Upper lobe of right lung (tissue), 1 donor: ENCODE results near the gene RAD51B. TPM values are rescaled to one million over a fixed set of nuclear protein-coding genes. Genes with fewer than 3 reads are reported as not detected.

ENCODE experiments used
- ATAC-seq: fragments of 200-7000 bp; cut with Tn5 transposase; one replicate; pipeline ENCODE4 v1.9.1; 2020; ENCODE audit warnings: mild to moderate bottlenecking, moderate library complexity
- DNase-seq: peaks from one replicate; pipeline ENCODE4 v3.0.0-alpha.2; 2020
- H3K27ac ChIP-seq: fragments of 200-600 bp; one replicate; pipeline ENCODE4 v1.8.0; 2022
- H3K27me3 ChIP-seq: fragments of 200-600 bp; one replicate; pipeline ENCODE4 v1.8.0; 2022; ENCODE audit warnings: mild to moderate bottlenecking
- H3K36me3 ChIP-seq: fragments of 200-600 bp; one replicate; pipeline ENCODE4 v1.8.0; 2022
- H3K4me1 ChIP-seq: fragments of 200-600 bp; one replicate; pipeline ENCODE4 v1.8.0; 2022
- H3K4me3 ChIP-seq: fragments of 200-600 bp; one replicate; pipeline ENCODE4 v1.8.0; 2022; ENCODE audit warnings: mild to moderate bottlenecking
- H3K9me3 ChIP-seq: fragments of 200-600 bp; one replicate; pipeline ENCODE4 v1.8.0; 2022
- intact Hi-C: fragments of 100-400 bp; cut with DNase I; formaldehyde crosslinking; loops from one replicate; pipeline ENCODE4 v1.11.0; 2022
- total RNA-seq: library from RNA; stranded (reverse); fragmentation: NEBNext Ultra II Directional; extraction: Animal tissue kit (Norgen Biotek cat#: 25700); gene quantifications from one replicate; pipeline ENCODE4 v1.2.1, GENCODE V29; 2021
- TF ChIP-seq, protein P1 (sequence below): fragments of 200-600 bp; IDR thresholded peaks from one replicate; pipeline ENCODE4 v1.8.0; 2022; ENCODE audit warnings: antibody characterized with exemption
- donor health status: DM: no; HTN: yes; CAD: no; lungs with severe emphysema.

Gene RAD51B
- total RNA-seq, 1 donor from 2014 or later, result 11.5 TPM

DNA sequence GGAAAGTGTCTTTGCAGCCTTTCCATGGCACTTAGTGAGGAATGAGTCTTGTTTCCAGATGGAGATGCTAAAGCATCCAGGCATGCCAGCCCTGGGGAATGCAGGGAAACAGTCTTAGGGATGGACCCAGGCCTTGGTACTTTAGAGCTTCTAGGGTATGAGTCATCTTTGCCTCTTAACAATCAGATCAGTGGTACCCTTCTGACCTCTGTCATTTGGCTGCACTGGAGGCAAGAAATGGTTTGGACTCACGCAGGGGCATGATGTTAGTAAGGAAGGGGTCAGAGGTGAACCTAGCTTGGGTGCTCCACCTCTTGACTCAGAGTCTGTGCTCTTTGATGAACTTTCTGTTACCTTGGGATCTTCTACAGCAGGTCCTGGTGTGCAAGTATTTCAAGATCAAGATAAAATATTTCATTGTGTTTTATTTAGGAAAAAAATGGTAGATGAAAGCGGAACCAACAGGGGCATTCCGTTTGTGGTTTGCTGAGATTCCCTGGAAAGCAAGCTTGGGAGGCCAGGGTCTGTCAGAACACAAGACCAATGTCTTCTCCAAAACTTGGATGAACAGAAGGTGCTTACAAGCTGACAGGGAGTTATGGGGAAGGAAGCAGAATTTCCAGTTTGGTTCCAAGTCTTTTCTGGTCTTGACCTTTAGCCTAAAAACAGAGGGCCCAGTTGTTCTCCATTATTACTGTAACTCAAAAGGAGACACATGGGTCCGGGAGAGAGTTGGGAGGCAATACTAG is 757.1 kb downstream of the RAD51B start:
- DNase-seq, result no peak
- H3K4me1 ChIP-seq, result peaks cover 25% of the 10 kb centered on the region
- no peaks in the 10 kb centered on the region for H3K9me3 ChIP-seq
- TF ChIP-seq, protein P1, sequence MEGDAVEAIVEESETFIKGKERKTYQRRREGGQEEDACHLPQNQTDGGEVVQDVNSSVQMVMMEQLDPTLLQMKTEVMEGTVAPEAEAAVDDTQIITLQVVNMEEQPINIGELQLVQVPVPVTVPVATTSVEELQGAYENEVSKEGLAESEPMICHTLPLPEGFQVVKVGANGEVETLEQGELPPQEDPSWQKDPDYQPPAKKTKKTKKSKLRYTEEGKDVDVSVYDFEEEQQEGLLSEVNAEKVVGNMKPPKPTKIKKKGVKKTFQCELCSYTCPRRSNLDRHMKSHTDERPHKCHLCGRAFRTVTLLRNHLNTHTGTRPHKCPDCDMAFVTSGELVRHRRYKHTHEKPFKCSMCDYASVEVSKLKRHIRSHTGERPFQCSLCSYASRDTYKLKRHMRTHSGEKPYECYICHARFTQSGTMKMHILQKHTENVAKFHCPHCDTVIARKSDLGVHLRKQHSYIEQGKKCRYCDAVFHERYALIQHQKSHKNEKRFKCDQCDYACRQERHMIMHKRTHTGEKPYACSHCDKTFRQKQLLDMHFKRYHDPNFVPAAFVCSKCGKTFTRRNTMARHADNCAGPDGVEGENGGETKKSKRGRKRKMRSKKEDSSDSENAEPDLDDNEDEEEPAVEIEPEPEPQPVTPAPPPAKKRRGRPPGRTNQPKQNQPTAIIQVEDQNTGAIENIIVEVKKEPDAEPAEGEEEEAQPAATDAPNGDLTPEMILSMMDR, result no peak
- no peaks in the 10 kb centered on the region for H3K36me3 ChIP-seq
- H3K27ac ChIP-seq, result peak overlapping the region; percentile 76
- intact Hi-C loops, result no loop called here
- ATAC-seq, result no peak
- no peak overlapping the region for H3K4me3 ChIP-seq
- no peaks in the 10 kb centered on the region for H3K27me3 ChIP-seq

DNA sequence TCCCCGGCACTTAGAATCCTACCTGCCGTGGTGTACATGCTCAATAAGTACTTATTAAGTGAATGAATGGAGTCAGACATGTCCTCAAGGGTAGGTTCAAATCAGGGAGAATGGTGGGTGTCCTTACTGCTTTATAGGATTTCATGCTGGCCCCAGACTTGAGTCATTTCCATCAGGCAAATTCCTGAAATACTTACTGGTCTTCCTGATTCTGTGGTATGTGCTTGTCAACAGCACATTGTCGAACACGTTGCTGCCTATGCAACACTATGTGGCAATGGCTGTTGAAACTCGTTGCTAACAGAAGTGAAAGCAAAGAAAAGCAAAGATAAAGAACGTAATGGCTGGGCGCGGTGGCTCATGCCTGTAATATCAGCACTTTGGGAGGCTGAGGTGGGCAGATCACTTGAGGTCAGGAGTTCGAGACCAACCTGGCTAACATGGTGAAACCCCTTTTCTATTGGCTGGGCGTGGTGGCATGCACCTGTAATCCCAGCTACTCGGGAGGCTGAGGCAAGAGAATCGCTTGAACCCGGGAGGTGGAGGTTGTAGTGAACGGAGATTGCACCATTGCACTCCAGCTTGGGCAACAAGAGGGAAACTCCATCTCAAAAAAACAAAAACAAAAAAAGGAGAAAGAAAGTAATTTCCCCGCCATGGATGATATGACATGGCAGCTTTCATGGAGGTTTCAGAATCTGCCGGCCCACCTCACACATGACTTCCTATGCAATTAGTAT is 758.4 kb downstream of the RAD51B start:
- peak overlapping the region; percentile 76 for H3K27ac ChIP-seq
- DNase-seq (peak; percentile 81), ATAC-seq (peak; percentile 91)
- H3K9me3 ChIP-seq, result no peaks in the 10 kb centered on the region
- no peaks in the 10 kb centered on the region for H3K27me3 ChIP-seq
- no peak overlapping the region for H3K4me3 ChIP-seq
- TF ChIP-seq, protein P1, result no peak
- no peaks in the 10 kb centered on the region for H3K36me3 ChIP-seq
- intact Hi-C loops, result no loop called here
- peaks cover 25% of the 10 kb centered on the region for H3K4me1 ChIP-seq

DNA sequence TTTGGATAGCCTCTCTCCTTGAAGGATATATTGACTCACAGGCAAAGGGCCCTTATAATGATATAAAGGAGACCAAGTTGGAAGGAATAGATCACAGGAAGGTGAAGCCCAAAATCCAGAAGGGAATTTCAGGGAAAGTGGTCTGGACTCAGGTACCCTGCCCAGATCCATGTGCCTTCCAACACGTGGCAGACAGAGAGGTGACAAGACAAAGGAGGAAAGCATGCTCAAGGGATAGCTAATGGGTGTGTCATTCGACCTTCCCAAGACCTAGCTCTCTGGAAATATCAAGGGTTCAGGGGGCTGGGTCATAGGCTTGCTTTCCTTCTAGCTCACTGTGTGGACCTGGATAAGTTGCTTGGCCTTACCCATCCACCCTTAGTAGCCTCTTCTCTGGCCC is 759.0 kb downstream of the RAD51B start:
- Histone ChIP-seq H3K36me3 (no peaks in the 10 kb centered on the region), H3K27ac (peak overlapping the region; percentile 76), H3K4me1 (peaks cover 25% of the 10 kb centered on the region), H3K27me3 (no peaks in the 10 kb centered on the region), H3K9me3 (no peaks in the 10 kb centered on the region), H3K4me3 (no peak overlapping the region)
- DNase-seq (no peak), ATAC-seq (no peak)
- intact Hi-C loops, result no loop called here
- TF ChIP-seq, protein P1, result no peak

DNA sequence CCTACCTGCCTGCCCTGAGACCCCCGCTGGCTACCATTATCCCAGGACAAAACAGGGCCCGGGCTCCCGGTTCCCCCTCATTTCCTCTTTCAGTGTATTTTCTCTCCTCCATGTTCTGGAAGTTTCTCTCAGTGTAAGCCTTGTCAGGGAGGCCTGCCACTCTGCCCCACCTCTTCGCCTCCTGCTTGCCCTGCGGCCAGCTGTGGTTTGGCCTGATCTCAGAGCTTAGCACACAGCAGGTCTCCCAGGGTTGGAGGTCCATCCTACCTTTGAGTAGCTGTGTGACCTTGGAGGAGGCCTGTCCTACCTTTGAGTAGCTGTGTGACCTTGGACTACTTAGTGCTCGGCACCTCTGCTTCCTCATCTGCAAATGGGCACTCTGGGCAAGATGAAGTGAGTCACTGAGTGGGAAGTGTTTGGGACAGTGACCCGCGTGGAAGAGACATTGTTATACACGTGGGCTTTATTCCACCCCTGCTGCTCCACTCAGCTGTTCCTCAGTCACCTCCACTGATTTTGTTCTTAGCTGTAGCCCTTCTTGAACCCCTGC is 760.6 kb downstream of the RAD51B start:
- intact Hi-C loops, result no loop called here
- H3K27me3 ChIP-seq, result no peaks in the 10 kb centered on the region
- H3K9me3 ChIP-seq, result no peaks in the 10 kb centered on the region
- TF ChIP-seq, protein P1, result no peak
- H3K27ac ChIP-seq, result no peak overlapping the region
- H3K4me3 ChIP-seq, result no peak overlapping the region
- ATAC-seq, result peak; percentile 2
- DNase-seq, result no peak
- peaks cover 20% of the 10 kb centered on the region for H3K4me1 ChIP-seq
- no peaks in the 10 kb centered on the region for H3K36me3 ChIP-seq

DNA sequence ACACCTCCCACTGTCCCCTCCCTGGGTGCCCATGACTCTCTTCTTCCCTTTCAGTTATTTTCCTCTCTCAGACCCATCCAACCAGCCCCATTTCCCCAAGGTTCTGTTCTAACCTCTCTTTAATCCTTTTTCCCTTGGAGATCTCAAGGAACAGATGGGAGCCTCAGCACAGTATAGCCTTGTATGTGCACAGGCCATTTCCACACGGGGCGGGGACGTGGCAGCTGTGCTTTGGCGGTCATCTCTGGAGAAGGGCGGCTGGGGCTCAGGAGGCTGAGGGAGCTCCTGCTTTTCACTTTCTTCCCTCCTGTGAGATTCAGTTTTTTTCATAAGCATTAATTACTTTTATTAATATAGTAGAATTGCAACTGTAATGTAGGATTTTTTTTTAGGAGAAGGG is 761.1 kb downstream of the RAD51B start:
- Histone ChIP-seq H3K36me3 (no peaks in the 10 kb centered on the region), H3K9me3 (no peaks in the 10 kb centered on the region), H3K27ac (no peak overlapping the region), H3K4me3 (no peak overlapping the region), H3K4me1 (peaks cover 19% of the 10 kb centered on the region), H3K27me3 (no peaks in the 10 kb centered on the region)
- ATAC-seq, result no peak
- intact Hi-C loops, result no loop called here
- DNase-seq, result no peak
- TF ChIP-seq, protein P1, result no peak
